ENCODE data around the gene FAM219A.

- TF ChIP-seq, protein P1, sequence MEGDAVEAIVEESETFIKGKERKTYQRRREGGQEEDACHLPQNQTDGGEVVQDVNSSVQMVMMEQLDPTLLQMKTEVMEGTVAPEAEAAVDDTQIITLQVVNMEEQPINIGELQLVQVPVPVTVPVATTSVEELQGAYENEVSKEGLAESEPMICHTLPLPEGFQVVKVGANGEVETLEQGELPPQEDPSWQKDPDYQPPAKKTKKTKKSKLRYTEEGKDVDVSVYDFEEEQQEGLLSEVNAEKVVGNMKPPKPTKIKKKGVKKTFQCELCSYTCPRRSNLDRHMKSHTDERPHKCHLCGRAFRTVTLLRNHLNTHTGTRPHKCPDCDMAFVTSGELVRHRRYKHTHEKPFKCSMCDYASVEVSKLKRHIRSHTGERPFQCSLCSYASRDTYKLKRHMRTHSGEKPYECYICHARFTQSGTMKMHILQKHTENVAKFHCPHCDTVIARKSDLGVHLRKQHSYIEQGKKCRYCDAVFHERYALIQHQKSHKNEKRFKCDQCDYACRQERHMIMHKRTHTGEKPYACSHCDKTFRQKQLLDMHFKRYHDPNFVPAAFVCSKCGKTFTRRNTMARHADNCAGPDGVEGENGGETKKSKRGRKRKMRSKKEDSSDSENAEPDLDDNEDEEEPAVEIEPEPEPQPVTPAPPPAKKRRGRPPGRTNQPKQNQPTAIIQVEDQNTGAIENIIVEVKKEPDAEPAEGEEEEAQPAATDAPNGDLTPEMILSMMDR (conservative IDR thresholded peaks at IDR 0.05): no peak
- TF ChIP-seq ZFX (IDR thresholded peaks at IDR 0.05): no peak
These were observed 11.4 kb downstream of the FAM219A start for GRCh38 chr9:34446951-34447350.

Data from C4-2B (cell line).